ENCODE results near the gene GREB1.

Gene GREB1

GRCh38 chr2:11503354-11503927 is 30.4 kb upstream of the GREB1 start:
- Mint-ChIP-seq H3K27ac (no peak overlapping the region), H3K9me3 (peaks cover 8% of the 10 kb centered on the region), H3K4me1 (no peaks in the 10 kb centered on the region)

GRCh38 chr2:11505652-11506610 is 27.9 kb upstream of the GREB1 start:
- H3K9me3 Mint-ChIP-seq = peaks cover 8% of the 10 kb centered on the region
- no peak overlapping the region for H3K27ac Mint-ChIP-seq
- no peaks in the 10 kb centered on the region for H3K36me3 Mint-ChIP-seq
- H3K4me1 Mint-ChIP-seq = no peaks in the 10 kb centered on the region
- H3K4me3 Mint-ChIP-seq = no peak overlapping the region
- peaks cover 4% of the 10 kb centered on the region for H3K27me3 Mint-ChIP-seq

More at GRCh38 chr2:11503354-11503927, 30.4 kb upstream of the GREB1 start:
- H3K36me3 Mint-ChIP-seq = no peaks in the 10 kb centered on the region
- no peak overlapping the region for H3K4me3 Mint-ChIP-seq
- H3K27me3 Mint-ChIP-seq = peaks cover 4% of the 10 kb centered on the region

GRCh38 chr2:11506611-11506969 is 27.3 kb upstream of the GREB1 start:
- Mint-ChIP-seq H3K4me1 (no peaks in the 10 kb centered on the region), H3K36me3 (no peaks in the 10 kb centered on the region), H3K27me3 (peaks cover 7% of the 10 kb centered on the region), H3K27ac (no peak overlapping the region), H3K4me3 (no peak overlapping the region), H3K9me3 (peaks cover 8% of the 10 kb centered on the region)

GRCh38 chr2:11507517-11507916 is 26.3 kb upstream of the GREB1 start:
- Mint-ChIP-seq H3K9me3 (peaks cover 8% of the 10 kb centered on the region), H3K27me3 (peaks cover 7% of the 10 kb centered on the region), H3K4me1 (no peaks in the 10 kb centered on the region), H3K36me3 (no peaks in the 10 kb centered on the region), H3K27ac (no peak overlapping the region), H3K4me3 (no peak overlapping the region)

GRCh38 chr2:11508279-11508678 is 25.6 kb upstream of the GREB1 start:
- peaks cover 3% of the 10 kb centered on the region for H3K9me3 Mint-ChIP-seq
- H3K27me3 Mint-ChIP-seq = peaks cover 4% of the 10 kb centered on the region
- no peaks in the 10 kb centered on the region for H3K36me3 Mint-ChIP-seq
- no peak overlapping the region for H3K4me3 Mint-ChIP-seq
- H3K4me1 Mint-ChIP-seq = no peaks in the 10 kb centered on the region
- no peak overlapping the region for H3K27ac Mint-ChIP-seq

GRCh38 chr2:11509657-11510360 is 24.0 kb upstream of the GREB1 start:
- no peaks in the 10 kb centered on the region for H3K9me3 Mint-ChIP-seq
- H3K4me3 Mint-ChIP-seq = no peak overlapping the region
- H3K27ac Mint-ChIP-seq = no peak overlapping the region
- H3K4me1 Mint-ChIP-seq = no peaks in the 10 kb centered on the region
- H3K36me3 Mint-ChIP-seq = no peaks in the 10 kb centered on the region
- peaks cover 3% of the 10 kb centered on the region for H3K27me3 Mint-ChIP-seq

GRCh38 chr2:11512431-11512830 is 21.4 kb upstream of the GREB1 start:
- no peaks in the 10 kb centered on the region for H3K36me3 Mint-ChIP-seq
- no peaks in the 10 kb centered on the region for H3K9me3 Mint-ChIP-seq
- H3K4me1 Mint-ChIP-seq = no peaks in the 10 kb centered on the region
- peaks cover 8% of the 10 kb centered on the region for H3K27me3 Mint-ChIP-seq
- H3K4me3 Mint-ChIP-seq = no peak overlapping the region
- H3K27ac Mint-ChIP-seq = no peak overlapping the region

GRCh38 chr2:11513319-11513718 is 20.5 kb upstream of the GREB1 start:
- Mint-ChIP-seq H3K4me3 (no peak overlapping the region), H3K27ac (no peak overlapping the region), H3K36me3 (no peaks in the 10 kb centered on the region), H3K4me1 (no peaks in the 10 kb centered on the region), H3K27me3 (peaks cover 8% of the 10 kb centered on the region), H3K9me3 (no peaks in the 10 kb centered on the region)

GRCh38 chr2:11514081-11514730 is 19.6 kb upstream of the GREB1 start:
- Mint-ChIP-seq H3K27me3 (peaks cover 8% of the 10 kb centered on the region), H3K4me3 (no peak overlapping the region), H3K9me3 (no peaks in the 10 kb centered on the region), H3K36me3 (no peaks in the 10 kb centered on the region), H3K4me1 (no peaks in the 10 kb centered on the region), H3K27ac (no peak overlapping the region)

- Mint-ChIP-seq H3K4me1 (no peaks in the 10 kb centered on the region), H3K27ac (no peak overlapping the region), H3K4me3 (no peak overlapping the region), H3K9me3 (no peaks in the 10 kb centered on the region), H3K27me3 (peaks cover 8% of the 10 kb centered on the region), H3K36me3 (no peaks in the 10 kb centered on the region)
These were observed 18.9 kb upstream of the GREB1 start for GRCh38 chr2:11514904-11515303.

- Mint-ChIP-seq H3K27me3 (peaks cover 8% of the 10 kb centered on the region), H3K4me3 (no peak overlapping the region), H3K4me1 (no peaks in the 10 kb centered on the region), H3K36me3 (no peaks in the 10 kb centered on the region), H3K27ac (no peak overlapping the region), H3K9me3 (no peaks in the 10 kb centered on the region)
These were observed 18.3 kb upstream of the GREB1 start for GRCh38 chr2:11515490-11515981.

GRCh38 chr2:11516984-11517648 is 16.7 kb upstream of the GREB1 start:
- Mint-ChIP-seq H3K9me3 (no peaks in the 10 kb centered on the region), H3K4me3 (no peak overlapping the region), H3K27me3 (peaks cover 5% of the 10 kb centered on the region), H3K36me3 (no peaks in the 10 kb centered on the region), H3K4me1 (no peaks in the 10 kb centered on the region), H3K27ac (no peak overlapping the region)

GRCh38 chr2:11517906-11518305 is 15.9 kb upstream of the GREB1 start:
- H3K27me3 Mint-ChIP-seq = peaks cover 5% of the 10 kb centered on the region
- no peaks in the 10 kb centered on the region for H3K36me3 Mint-ChIP-seq
- H3K4me3 Mint-ChIP-seq = no peak overlapping the region
- H3K9me3 Mint-ChIP-seq = no peaks in the 10 kb centered on the region
- no peak overlapping the region for H3K27ac Mint-ChIP-seq
- H3K4me1 Mint-ChIP-seq = no peaks in the 10 kb centered on the region

GRCh38 chr2:11520092-11520693 is 13.7 kb upstream of the GREB1 start:
- no peak overlapping the region for H3K4me3 Mint-ChIP-seq
- H3K27ac Mint-ChIP-seq = no peak overlapping the region
- H3K4me1 Mint-ChIP-seq = no peaks in the 10 kb centered on the region
- peaks cover 5% of the 10 kb centered on the region for H3K27me3 Mint-ChIP-seq
- no peaks in the 10 kb centered on the region for H3K36me3 Mint-ChIP-seq
- H3K9me3 Mint-ChIP-seq = no peaks in the 10 kb centered on the region

- H3K4me1 Mint-ChIP-seq = no peaks in the 10 kb centered on the region
- no peak overlapping the region for H3K4me3 Mint-ChIP-seq
- peaks cover under 1% of the 10 kb centered on the region for H3K36me3 Mint-ChIP-seq
- H3K9me3 Mint-ChIP-seq = peaks cover 2% of the 10 kb centered on the region
- H3K27ac Mint-ChIP-seq = no peak overlapping the region
- H3K27me3 Mint-ChIP-seq = peaks cover 3% of the 10 kb centered on the region
These were observed 12.1 kb upstream of the GREB1 start for GRCh38 chr2:11521775-11522174.
